NCI-H2029 treated with DMSO at 0.1 percent for 48 hours (cell line): Measurements from ENCODE around the gene DCBLD2.
A peak's percentile ranks its signal among the peaks of the same experiment; 100 is the strongest.
"Not testable (repeated sequence)": the region's sequence is repeated elsewhere in the genome, so short reads cannot be mapped to it uniquely, and the experiment has no call there.

Experiments
- DNase-seq: peaks from one replicate; lab custom pipeline; 2025; lab: John Stamatoyannopoulos, UW

Gene DCBLD2

DNA sequence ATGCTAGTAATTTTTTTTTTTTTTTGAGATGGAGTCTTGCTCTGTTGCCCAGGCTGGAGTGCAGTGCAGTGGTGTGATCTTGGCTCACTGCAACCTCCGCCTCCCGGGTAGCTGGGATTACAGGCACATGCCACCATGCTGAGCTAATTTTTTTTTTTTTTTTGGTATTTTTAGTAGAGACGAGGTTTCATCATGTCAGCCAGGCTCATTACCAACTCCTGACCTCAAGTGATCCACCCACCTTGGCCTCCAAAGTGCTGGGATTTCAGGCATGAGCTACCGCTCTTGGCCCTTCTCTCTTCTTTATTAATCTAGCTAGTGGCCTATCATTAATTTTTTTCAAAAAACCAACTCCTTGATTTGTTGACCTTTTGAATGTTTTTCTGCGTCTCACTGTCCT, 70.4 kb downstream of the DCBLD2 start:
- DNase-seq, result not testable (repeated sequence)

DNA sequence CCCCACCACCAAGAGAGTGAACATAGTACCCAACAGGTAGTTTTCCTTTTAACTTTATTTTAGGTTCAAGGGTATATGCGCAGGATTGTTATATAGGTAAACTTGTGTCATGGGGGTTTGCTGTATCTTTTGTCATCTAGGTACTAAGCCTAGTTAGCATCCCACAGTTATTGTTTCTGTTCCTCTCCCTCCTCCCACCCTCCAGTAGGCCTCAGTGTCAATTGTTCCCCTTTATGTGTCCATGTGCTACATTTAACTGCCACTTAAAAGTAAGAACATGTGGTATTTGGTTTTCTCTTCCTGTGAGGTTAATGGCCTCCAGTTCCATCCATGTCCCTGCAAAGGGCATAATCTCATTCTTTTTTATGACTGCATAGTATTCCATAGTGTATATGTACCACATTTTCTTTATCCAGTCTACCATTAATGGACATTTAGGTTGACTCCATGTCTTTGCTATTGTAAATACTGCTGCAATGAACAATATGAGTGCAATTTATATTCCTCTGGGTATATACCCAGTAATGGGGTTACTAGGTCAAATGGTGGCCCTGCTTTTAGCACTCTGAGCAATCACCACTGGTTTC, 72.2 kb downstream of the DCBLD2 start:
- no peak for DNase-seq

DNA sequence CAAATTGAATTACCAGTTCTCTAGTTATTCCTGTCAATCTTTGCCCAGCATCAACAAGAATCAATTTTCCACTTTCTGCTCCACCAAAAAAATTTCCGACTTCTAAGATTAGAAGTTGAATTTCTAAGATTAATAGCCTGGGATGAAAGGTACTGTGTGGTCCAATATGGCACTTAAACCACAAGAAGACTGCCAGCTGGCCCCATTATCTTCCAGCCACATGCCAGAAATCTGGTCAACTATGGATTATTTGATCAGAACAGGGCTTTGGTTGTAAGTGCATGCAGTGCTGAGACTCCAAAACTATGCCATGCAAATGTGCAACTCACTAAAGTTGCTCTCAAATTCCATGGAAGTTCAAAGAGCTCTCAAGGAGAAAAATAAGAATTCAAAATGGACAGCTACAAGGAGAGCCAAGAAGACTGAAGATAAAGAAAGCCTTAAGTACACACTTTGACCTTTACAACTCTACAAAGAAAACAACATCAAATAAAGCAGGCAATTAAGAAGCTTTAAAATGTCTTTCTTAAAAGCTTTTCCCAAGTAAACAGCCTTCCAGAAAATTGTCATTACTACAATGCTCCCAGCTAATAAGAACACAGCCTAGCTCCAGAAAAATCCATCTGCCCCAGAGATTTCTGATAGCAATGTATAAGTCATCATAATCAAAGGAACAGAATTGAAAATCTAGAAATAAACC, 74.1 kb downstream of the DCBLD2 start:
- no peak for DNase-seq

DNA sequence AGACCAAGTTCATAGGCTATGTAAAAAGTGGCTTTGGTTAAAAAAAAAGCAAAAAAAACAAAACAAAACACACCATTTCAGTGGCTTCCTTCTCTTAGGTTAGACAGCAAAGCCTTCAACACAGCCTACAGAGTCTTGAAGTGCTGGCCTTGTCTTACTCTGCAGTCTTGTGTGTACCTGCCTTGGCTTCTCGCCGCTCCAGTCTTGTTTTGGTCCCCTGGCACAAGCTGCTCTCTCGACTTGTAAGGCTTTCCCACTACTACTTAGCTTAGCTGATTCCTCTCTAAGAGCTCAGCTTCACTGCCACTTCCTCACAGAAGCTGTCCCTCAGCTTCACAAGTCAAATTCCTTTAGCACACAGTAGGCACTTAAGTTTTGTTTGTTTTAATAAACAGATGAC, 75.4 kb downstream of the DCBLD2 start:
- DNase-seq, result no peak

DNA sequence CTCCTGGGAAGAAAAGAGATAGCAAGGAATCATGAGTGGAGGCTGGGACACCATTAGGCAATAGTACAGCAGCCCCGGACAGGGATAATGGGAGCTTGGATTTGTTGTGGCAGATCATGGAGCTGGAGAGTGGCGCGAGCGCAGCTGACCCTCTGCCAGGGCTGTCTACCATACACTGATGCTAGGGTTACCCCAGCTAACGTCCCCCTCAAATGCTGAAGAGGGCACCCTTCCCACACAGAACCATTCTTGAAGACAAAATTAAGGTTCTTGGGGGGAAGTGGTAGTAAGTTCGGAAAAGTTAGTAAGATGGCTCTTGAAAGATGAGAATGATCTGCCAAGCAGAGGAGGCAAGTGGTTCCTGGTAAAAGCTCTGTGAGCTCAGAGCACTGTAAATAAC, 77.2 kb downstream of the DCBLD2 start:
- DNase-seq, result no peak

DNA sequence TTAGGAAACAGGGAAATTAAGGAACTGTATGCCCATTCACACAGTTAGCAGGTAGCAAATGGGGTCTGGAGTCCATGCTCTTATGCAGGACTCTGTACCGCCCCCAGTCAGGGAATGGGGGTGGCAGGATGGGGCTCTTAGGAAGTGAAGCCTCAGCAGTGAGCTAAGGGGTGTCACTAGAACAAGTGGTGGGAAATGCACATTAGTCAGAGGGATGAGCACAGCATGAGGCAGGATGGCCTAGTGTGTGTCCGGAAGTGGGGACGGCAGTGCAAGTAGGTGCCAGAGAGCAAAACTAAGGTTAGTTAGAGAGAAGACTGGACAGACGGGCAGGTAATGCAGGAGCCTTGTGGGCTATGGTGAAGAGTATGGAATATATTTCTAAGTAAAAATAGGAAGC, 77.7 kb downstream of the DCBLD2 start:
- DNase-seq, result no peak

DNA sequence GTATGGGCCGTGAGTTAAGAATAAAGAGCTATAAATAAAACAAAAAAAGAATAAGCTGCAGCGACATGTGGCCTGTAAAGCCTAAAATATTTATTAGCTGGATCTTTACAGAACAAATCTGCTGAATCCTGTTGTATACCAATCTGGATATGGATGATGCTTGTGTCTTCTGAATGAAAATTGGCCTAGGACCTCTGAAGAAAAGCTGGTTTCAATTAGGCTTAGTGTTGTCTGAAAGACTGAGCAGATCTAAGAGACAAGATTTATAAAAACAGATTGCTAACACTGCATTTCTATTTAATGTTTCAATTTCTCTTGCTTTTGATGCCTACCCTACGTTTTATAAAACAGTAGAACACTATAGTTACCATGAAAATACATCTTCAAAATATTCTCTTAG, 80.4 kb downstream of the DCBLD2 start:
- no peak for DNase-seq

DNA sequence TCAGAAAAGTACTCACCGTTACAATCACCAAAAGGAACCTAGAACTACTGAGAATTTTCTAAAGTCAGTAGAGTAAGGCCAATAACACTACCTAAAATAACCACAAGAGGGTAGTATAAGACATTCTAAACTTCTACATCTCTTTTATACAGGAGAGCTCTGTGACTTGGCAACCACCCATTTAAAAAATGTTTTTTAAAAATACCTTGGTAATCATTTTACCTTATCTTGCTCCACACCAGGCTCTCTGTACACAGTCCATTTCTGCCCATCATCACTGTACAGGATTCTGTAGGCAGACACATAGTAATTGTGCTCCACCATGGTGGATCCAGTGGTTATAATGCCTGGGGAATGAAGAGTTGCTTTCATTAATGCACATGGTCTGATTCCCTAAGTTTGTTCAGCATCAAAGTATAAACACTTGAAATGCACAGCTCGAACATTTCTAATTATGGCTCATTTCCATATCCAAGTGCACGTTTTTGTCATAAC, 83.9 kb downstream of the DCBLD2 start:
- DNase-seq, result peak; percentile 26

DNA sequence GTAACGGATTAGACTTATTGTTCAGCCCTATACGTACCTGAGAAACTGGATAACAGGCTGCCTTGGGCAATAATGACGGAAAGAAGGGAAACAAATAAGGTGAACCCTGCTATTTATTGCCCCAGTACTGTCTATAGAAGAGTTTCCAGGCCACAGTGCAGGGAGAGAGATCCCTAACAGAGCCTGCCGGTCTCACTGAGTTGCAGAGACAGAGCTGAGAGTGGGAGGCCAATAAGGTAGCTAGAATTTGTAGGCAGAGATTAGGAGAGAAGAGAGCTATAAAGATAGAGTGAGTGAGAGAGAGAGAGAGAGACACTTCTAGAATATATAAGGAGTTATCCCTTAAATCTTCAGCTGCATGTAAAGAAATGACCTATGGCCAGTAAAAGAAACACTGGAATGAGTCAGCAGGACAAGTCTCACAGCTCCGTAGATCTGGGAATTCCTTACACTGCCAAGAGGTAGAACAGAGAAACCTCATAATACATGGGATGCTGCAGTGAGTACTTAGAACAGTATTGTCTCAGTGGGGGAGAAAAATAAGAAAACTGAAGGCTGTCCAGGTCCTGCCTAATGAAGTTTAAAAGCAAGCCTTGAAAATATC, 86.6 kb downstream of the DCBLD2 start:
- no peak for DNase-seq

DNA sequence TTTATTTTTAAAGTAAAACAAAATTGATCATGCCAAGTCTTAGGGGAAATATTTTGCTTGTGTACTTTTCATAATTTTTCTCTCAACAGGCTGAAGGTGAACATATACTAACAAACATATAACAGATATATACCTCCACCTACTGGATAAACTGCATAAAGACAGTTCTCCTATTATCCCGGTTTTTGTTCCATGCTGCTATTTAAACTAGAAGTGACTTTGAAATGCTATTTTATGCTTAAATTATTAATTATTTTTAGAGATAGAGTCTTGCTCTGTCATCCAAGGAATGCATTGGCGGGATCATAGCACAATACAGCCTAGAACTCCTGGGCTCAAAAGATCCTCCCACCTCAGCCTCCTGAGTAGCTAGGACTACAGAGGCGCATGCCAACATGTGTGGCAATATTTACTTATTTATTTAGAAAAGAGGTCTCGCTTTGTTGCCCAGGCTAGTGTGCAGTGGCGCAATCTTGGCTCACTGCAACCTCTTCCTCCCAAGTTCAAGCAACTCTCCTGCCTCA, 88.6 kb downstream of the DCBLD2 start:
- peak; percentile 55 for DNase-seq

DNA sequence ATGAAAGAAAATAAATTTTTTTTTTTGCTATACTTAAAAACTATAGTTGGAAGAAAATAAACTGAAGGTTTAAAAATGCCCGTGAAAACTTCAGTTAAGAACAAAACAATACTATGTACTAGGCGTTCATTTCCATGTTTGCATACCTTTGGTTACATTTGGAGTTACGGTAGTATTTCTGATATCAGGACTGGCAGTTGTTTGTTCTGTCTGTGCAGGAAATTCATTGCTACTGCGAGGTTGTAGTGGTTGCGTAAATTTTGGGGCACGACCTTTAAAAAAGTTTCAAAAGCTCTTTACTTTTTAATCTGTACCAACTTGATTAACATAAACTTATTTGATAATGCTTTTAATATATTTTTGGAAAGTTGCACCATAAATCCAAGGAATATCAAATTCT, 90.4 kb downstream of the DCBLD2 start:
- no peak for DNase-seq

DNA sequence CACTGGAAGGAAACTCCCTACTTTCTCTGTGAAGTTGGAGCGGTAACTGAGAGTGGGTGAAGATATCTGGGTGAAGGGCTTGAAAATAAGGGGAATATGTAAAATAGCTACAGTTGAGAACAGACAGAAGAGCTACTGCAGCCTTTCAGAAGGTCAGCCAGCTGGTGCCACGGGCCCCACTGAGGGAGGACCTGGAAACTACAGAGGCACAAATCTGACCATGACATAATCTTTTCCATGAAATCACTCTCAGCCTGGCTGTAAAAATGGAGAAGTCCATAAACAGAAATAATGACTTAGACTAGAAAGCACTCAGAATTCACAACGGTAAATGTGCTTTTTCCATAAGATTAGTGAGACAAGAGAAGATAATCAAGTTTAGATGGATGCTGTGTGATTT, 91.9 kb downstream of the DCBLD2 start:
- DNase-seq, result no peak

DNA sequence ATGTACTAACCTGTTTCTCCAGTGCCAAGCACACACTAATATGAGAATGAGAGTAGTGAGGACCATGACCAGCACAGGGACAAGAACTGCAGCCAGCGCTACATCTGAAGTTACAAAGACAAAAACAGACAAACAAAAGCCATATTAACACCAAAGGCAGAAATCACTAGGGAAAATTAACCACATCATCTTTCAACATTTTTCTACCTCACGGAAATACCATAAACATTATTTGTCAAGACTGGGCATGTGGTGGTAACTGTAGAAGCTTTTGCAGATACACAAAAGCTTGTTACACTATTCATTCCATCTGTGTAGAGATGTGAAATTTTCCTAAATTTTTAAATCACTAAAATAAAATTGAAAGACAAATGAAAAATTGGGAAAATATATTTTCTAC, 93.4 kb downstream of the DCBLD2 start:
- no peak for DNase-seq

DNA sequence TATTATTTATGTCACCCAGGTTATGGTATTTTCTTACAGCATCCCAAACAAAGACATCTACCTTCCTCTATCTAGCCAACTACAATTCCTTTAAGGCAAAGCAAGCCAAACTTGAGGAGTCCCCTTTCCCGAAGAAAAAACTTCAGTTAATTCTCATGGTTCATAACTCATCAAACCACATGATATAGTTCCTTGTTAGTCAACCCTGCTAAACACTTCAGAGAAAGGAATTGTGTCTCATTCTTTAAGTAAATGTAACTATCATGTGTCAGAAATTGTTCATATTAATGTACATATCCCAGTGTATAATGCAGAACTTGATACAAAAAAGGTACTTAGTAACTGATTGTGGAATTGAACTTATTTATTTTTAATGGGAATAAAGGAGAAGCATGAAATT, 93.9 kb downstream of the DCBLD2 start:
- no peak for DNase-seq

DNA sequence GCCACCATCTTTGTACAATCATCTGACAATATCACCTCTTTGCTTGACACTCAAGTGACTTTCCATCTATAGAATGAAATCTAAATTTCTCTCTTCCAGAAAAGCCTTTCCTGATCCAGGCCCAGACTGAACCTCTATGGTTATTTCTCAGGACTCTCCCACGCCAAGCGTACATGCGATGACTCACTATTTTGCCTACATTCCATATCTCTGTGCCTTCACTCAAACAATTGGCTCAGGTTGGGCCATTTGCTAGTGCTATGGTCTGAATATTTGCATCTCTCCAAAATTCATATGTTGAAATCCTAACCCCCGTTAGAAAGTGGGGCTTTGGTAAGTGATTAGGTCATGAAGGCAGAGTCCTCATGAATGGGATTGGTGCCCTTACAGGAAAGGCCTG, 94.5 kb downstream of the DCBLD2 start:
- DNase-seq, result no peak

DNA sequence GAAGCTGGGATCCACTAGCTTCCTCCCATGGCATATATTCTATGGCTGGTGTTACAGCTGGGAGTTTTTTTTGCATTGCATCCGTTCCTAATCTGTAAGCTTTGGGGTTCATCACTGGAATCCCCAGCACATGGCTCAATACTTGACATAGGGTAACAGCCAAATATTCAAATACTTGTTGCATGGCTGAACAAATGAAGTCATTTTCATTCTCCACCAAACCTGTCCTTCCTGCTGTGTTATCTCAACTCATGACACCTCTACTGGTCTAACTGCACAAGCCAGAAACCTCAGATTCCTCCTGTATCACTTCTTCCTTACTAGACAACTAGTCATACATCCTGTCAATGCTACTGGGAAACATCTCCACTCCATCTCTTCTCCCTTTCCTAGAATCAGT, 95.0 kb downstream of the DCBLD2 start:
- DNase-seq, result no peak

DNA sequence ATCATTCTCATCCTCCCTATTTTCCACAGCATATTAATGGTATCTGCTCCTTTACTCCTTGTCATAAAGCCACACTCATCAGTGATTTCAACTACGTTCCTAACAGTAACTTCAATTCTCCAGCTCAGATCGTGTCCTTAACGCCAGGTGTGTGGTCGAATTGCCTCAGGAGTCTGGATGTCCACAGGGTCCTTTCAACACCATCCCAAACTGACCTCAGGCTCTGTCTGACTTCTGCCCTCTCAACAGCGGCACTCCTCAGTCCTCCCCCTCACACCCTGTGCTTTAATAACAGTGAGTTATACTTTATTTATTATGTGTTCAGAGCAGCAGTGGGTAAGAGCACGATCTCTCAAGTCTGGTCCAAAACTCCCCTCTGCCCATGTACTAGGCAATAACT, 95.9 kb downstream of the DCBLD2 start:
- DNase-seq, result no peak

DNA sequence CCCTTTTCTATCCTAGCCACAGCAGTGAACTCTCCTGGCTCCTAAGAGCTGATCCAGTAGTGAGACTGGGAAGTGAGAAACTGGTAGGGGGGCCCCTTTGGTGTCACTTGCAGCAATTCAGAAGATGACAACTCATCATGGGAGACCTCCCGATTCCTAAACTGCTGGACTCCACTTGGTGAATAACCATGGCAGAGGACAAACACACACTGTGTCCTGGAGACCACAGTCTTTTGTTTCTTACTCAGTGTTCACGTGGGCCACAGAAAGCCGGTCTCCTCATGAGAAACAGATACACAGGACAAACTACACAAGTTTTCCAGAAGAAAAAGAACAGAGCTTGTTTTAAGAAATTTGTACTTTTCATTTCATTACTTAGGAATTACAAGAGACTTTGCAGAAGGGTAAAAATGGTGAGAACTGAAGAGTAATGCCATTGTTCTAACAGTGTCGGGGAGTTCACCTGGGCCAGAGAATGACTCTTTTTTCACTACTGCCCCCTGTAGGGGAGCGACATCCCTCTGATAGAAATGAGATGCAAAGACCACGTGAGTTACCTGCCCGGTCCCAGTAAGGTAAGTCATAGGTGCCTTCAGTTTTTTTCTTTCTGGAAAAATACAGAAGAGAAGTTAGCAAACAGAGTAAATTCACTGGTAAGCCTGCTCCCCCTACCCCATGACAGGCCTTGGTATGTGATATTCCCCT, 100.3 kb downstream of the DCBLD2 start:
- DNase-seq, result no peak

DNA sequence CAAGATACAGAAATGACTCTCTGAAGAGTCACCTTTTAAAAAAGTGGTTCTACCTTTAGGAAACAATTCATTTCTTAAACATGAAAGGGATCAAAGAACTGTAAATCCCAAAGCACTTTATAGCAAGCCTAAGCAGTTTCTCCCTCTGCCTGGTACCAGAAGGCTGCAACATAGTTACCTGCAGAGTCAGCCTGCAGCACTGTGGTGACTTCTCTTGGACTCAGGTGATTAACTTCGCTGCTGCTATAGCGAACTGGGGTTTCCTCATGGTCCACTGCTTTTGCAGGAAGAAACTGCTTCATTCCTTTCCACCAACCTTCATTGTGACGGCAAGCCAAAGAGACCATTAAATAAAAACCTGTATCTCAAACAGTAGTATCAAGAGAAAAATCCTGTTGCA, 101.1 kb downstream of the DCBLD2 start:
- no peak for DNase-seq

DNA sequence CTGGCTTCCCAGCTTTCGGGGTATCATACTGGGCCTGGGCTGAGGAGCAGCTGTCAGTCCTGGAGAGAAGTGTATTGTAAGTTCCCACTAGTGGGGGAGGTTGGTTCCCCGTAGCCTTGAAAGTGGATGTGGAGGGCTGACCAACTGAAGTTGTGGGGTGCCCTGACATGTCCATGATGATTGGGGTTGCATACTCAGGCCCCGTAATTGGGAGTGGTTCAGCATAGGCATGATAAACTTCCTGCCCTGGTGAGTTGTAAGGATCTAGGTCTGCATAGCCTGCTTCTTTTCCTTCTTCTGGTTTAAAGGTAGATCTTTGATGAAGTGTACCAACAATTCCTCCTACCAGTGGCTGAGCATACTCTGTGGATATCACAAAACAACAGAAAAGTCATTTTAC, 102.0 kb downstream of the DCBLD2 start:
- DNase-seq, result no peak

DNA sequence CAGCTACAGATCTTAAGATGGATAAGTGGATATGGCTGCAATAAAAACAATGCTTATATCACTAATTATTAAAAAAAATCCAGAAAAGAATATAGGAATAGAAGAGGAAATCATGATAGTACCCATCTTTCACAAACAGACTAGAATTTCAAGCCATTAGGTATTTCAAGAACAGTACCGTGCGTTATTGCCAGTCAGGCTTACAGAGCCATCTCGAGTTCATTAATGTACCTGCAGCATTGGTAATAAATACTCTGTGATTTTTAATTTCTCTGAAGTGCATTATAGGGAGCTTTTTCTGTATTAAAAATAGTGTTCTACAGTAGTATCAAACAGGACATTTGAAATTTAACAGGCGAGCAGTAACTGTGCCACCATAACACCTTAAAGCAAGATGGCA, 102.7 kb downstream of the DCBLD2 start:
- DNase-seq, result no peak

DNA sequence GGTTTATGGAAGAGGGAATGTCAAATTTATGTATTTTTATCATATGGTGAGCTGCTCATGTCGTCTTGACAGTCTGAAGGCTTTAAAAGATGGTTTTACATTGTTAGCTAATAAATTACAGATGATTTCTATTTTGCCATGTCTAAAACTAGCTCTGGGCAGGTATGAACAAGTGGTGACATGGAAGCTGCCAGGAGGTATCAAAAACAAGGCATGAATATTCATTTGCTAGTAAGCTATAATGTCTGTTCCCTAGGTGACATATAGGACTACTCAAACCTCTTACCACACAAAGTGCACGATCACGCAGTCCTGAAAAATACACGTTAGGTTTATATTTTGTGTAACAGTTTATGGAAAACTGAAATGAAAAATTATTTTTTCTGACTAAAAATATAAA, 103.6 kb downstream of the DCBLD2 start:
- no peak for DNase-seq

DNA sequence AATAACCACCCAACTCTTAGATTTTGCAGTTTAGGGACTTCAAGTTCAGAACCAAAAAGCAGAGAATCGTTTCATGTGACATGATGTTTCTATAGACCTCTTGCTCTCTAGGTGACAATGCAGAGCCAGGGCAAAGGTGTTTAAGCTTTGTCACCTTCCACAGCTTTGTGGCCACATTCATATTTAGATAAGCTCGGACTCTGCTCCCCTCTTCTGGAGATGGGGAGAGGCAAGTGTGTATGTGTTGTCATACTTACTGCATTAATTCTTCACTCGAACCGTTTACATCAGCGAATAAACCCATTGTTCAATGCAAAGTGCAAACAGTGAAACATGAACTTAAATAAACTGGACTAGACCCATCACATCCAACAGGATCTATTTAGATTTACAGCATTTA, 105.2 kb downstream of the DCBLD2 start:
- DNase-seq, result no peak
